ENCODE results near the gene COX8C. TPM values are rescaled to one million over a fixed set of nuclear protein-coding genes. Genes with fewer than 3 reads are reported as not detected.
A peak's percentile ranks its signal among the peaks of the same experiment; 100 is the strongest.

Gene COX8C
- total and polyA plus RNA-seq, 10 of the 15 experiments (the other 5 are each of a cell fraction or from before 2014, with no cell fraction given): 0.15 to 0.20 TPM; not detected in 8

GRCh38 chr14:93369713-93370266 lies 22.8 kb downstream of the COX8C start (continued):
- no peak for TF ChIP-seq ZBTB11 (CRISPR knock-in tag; IDR thresholded peaks at IDR 0.05)
- no peak for TF ChIP-seq BRCA1 (IDR thresholded peaks at IDR 0.05; ENCODE audit: low read depth, low read length)
- TF ChIP-seq CHD4 (IDR thresholded peaks at IDR 0.05): no peak
- TF ChIP-seq IRF4 (IDR thresholded peaks at IDR 0.05; ENCODE audit: low read depth, low read length): no peak
- TF ChIP-seq, protein P1, sequence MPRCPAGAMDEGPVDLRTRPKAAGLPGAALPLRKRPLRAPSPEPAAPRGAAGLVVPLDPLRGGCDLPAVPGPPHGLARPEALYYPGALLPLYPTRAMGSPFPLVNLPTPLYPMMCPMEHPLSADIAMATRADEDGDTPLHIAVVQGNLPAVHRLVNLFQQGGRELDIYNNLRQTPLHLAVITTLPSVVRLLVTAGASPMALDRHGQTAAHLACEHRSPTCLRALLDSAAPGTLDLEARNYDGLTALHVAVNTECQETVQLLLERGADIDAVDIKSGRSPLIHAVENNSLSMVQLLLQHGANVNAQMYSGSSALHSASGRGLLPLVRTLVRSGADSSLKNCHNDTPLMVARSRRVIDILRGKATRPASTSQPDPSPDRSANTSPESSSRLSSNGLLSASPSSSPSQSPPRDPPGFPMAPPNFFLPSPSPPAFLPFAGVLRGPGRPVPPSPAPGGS (IDR thresholded peaks at IDR 0.05; ENCODE audit: borderline replicate concordance, insufficient read depth, low read depth, low read length, poor library complexity, severe bottlenecking): no peak
- TF ChIP-seq ATF7 (IDR thresholded peaks at IDR 0.05; ENCODE audit: low read depth): peak; percentile 53; the same call in 1 of the 2 replicates
- TF ChIP-seq GATAD2B (conservative IDR thresholded peaks at IDR 0.05; ENCODE audit: low read depth): peak; percentile 63; the same call in 1 of the 2 replicates
- no peak for TF ChIP-seq SUPT20H (IDR thresholded peaks at IDR 0.05; ENCODE audit: borderline replicate concordance, control insufficient read depth, low read depth, low read length)
- TF ChIP-seq EP300 (IDR thresholded peaks at IDR 0.05; ENCODE audit: borderline replicate concordance in 1 of 2, control insufficient read depth in 1 of 2, low read depth in 2 of 2, low read length in 2 of 2): peak in 1 of 2 experiments; percentile 42; a peak in 2 of 4 replicates
- peak; percentile 66; the same call in 1 of the 2 replicates for TF ChIP-seq PML (IDR thresholded peaks at IDR 0.05; ENCODE audit: low read length)
- 0 out of 2 replicates have a peak, but pooled peaks have one; percentile 34 for TF ChIP-seq STAT1 (conservative IDR thresholded peaks at IDR 0.05)
- TF ChIP-seq MEF2A (IDR thresholded peaks at IDR 0.05; ENCODE audit: insufficient read depth, low read depth, low read length): peak; percentile 91
- no peak for TF ChIP-seq NFYA (IDR thresholded peaks at IDR 0.05; ENCODE audit: borderline replicate concordance, low read depth, low read length)
- TF ChIP-seq BCLAF1 (IDR thresholded peaks at IDR 0.05): no peak
- TF ChIP-seq BHLHE40 (IDR thresholded peaks at IDR 0.05; ENCODE audit: borderline replicate concordance in 1 of 2, low read depth in 2 of 2, low read length in 1 of 2): no peak
- TF ChIP-seq ASH2L (IDR thresholded peaks at IDR 0.05; ENCODE audit: borderline replicate concordance, low read depth): no peak
- TF ChIP-seq IKZF2 (IDR thresholded peaks at IDR 0.05): peak; percentile 95
- TF ChIP-seq CBX3 (IDR thresholded peaks at IDR 0.05; ENCODE audit: borderline replicate concordance, low read depth): no peak
- 0 out of 2 replicates have a peak, but pooled peaks have one; percentile 32 for TF ChIP-seq GABPA (IDR thresholded peaks at IDR 0.05; ENCODE audit: low read depth)
- TF ChIP-seq FOXK2 (IDR thresholded peaks at IDR 0.05): no peak

All from GM12878 (cell line).